Gastrocnemius medialis (tissue), 4 donors: ENCODE measurements around the gene ITGAV.

Experiments used
- CTCF ChIP-seq, 5 experiments: fragments of 450-650 bp in 3 of 5; fragments of 200-600 bp in 2 of 5; sonication (generic) in 2 of 5; IDR thresholded peaks in 4 of 5; conservative IDR thresholded peaks in 1 of 5; 1 replicate in 4 of 5; 2 replicates in 1 of 5; pipeline ENCODE4 v1.5.1; 2016 to 2019; ENCODE audit warnings: antibody characterized with exemption in 5 of 5, mild to moderate bottlenecking in 3 of 5, moderate library complexity in 3 of 5
- POLR2A ChIP-seq, 2 donors: fragments of 450-650 bp; IDR thresholded peaks; one replicate each; pipeline ENCODE4 v1.6.1; 2017; ENCODE audit warnings: antibody characterized with exemption in 2 of 2, mild to moderate bottlenecking in 2 of 2, moderate library complexity in 2 of 2

DNA sequence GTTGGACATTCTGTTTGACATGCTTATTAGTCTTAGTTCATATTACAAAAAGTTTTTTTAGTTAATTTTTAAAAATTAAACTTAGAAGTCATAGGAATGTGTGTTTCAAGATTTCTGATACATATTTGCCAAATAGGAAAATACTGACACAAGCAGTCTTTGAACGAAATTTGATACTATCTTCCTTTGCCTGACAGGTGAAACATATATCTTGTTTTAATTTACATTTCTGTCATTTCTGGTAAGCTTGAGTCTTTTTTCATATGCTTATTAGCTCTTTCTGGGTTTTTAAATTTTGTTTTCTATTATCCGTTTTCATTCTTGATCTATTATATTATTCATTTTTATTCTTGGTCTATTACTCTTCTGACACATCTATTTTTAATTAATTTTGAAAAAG, 24.5 kb downstream of the ITGAV start:
- TF ChIP-seq CTCF (IDR thresholded peaks at IDR 0.05 in 4 of 5, conservative IDR thresholded peaks at IDR 0.05 in 1 of 5) (no peak), POLR2A (IDR thresholded peaks at IDR 0.05) (no peak)
